ENCODE results near the gene NLRP6.

DNA sequence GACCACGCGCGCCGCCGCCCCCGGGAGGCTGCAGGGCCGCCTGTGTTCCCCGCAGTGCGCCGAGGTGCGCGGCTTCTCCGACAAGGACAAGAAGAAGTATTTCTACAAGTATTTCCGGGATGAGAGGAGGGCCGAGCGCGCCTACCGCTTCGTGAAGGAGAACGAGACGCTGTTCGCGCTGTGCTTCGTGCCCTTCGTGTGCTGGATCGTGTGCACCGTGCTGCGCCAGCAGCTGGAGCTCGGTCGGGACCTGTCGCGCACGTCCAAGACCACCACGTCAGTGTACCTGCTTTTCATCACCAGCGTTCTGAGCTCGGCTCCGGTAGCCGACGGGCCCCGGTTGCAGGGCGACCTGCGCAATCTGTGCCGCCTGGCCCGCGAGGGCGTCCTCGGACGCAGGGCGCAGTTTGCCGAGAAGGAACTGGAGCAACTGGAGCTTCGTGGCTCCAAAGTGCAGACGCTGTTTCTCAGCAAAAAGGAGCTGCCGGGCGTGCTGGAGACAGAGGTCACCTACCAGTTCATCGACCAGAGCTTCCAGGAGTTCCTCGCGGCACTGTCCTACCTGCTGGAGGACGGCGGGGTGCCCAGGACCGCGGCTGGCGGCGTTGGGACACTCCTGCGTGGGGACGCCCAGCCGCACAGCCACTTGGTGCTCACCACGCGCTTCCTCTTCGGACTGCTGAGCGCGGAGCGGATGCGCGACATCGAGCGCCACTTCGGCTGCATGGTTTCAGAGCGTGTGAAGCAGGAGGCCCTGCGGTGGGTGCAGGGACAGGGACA is 2.7 kb downstream of the NLRP6 start:
- TF ChIP-seq, protein P1, sequence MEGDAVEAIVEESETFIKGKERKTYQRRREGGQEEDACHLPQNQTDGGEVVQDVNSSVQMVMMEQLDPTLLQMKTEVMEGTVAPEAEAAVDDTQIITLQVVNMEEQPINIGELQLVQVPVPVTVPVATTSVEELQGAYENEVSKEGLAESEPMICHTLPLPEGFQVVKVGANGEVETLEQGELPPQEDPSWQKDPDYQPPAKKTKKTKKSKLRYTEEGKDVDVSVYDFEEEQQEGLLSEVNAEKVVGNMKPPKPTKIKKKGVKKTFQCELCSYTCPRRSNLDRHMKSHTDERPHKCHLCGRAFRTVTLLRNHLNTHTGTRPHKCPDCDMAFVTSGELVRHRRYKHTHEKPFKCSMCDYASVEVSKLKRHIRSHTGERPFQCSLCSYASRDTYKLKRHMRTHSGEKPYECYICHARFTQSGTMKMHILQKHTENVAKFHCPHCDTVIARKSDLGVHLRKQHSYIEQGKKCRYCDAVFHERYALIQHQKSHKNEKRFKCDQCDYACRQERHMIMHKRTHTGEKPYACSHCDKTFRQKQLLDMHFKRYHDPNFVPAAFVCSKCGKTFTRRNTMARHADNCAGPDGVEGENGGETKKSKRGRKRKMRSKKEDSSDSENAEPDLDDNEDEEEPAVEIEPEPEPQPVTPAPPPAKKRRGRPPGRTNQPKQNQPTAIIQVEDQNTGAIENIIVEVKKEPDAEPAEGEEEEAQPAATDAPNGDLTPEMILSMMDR (IDR thresholded peaks at IDR 0.05), result no peak
- TF ChIP-seq JUNB (IDR thresholded peaks at IDR 0.05), result no peak
- no peak for TF ChIP-seq ESRRA (IDR thresholded peaks at IDR 0.05; ENCODE audit: borderline replicate concordance, low read length)
- no peak for TF ChIP-seq ZC3H11A (IDR thresholded peaks at IDR 0.05)
- TF ChIP-seq BHLHE40 (IDR thresholded peaks at IDR 0.05; ENCODE audit: low read depth, low read length), result no peak
- no peak for TF ChIP-seq NPAS2 (CRISPR knock-in tag; IDR thresholded peaks at IDR 0.05; ENCODE audit: borderline replicate concordance)
- TF ChIP-seq, protein P2, sequence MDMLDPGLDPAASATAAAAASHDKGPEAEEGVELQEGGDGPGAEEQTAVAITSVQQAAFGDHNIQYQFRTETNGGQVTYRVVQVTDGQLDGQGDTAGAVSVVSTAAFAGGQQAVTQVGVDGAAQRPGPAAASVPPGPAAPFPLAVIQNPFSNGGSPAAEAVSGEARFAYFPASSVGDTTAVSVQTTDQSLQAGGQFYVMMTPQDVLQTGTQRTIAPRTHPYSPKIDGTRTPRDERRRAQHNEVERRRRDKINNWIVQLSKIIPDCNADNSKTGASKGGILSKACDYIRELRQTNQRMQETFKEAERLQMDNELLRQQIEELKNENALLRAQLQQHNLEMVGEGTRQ (IDR thresholded peaks at IDR 0.05), result no peak

Measured in A549 (cell line).